Gastrocnemius medialis (tissue), 4 donors: ENCODE measurements around the gene BRCC3.

ENCODE experiments used
- POLR2A ChIP-seq, 2 donors: fragments of 450-650 bp; IDR thresholded peaks; one replicate each; pipeline ENCODE4 v1.6.1; 2017; ENCODE audit warnings: antibody characterized with exemption in 2 of 2, mild to moderate bottlenecking in 2 of 2, moderate library complexity in 2 of 2
- TF ChIP-seq, protein P1 (sequence below), 5 experiments: fragments of 450-650 bp in 3 of 5; fragments of 200-600 bp in 2 of 5; sonication (generic) in 2 of 5; IDR thresholded peaks in 4 of 5; conservative IDR thresholded peaks in 1 of 5; 1 replicate in 4 of 5; 2 replicates in 1 of 5; pipeline ENCODE4 v1.5.1; 2016 to 2019; ENCODE audit warnings: antibody characterized with exemption in 5 of 5, mild to moderate bottlenecking in 3 of 5, moderate library complexity in 3 of 5

DNA sequence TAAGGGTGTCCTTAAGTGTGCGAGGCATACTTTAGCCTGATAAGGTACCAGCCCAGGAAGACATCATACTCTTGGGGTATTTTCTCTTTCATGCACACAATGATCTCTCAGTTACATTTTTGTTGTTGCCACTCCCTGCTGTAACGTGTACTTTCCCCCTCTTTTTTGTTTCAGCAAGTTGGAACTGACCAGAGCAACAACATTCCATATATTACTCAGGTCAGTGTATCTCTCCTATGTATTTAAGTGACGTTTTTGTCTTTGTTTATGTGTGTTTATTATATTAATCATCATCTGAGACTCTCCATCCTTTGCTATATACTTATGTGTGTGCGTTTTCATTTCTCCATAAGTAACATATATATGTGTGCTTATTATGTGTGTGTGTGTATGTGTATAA is 73.6 kb downstream of the BRCC3 start:
- TF ChIP-seq, protein P1, sequence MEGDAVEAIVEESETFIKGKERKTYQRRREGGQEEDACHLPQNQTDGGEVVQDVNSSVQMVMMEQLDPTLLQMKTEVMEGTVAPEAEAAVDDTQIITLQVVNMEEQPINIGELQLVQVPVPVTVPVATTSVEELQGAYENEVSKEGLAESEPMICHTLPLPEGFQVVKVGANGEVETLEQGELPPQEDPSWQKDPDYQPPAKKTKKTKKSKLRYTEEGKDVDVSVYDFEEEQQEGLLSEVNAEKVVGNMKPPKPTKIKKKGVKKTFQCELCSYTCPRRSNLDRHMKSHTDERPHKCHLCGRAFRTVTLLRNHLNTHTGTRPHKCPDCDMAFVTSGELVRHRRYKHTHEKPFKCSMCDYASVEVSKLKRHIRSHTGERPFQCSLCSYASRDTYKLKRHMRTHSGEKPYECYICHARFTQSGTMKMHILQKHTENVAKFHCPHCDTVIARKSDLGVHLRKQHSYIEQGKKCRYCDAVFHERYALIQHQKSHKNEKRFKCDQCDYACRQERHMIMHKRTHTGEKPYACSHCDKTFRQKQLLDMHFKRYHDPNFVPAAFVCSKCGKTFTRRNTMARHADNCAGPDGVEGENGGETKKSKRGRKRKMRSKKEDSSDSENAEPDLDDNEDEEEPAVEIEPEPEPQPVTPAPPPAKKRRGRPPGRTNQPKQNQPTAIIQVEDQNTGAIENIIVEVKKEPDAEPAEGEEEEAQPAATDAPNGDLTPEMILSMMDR (IDR thresholded peaks at IDR 0.05 in 4 of 5, conservative IDR thresholded peaks at IDR 0.05 in 1 of 5): no peak
- TF ChIP-seq POLR2A (IDR thresholded peaks at IDR 0.05): no peak
